ENCODE data around the gene RIMBP3C.

The RIMBP3C gene

DNA sequence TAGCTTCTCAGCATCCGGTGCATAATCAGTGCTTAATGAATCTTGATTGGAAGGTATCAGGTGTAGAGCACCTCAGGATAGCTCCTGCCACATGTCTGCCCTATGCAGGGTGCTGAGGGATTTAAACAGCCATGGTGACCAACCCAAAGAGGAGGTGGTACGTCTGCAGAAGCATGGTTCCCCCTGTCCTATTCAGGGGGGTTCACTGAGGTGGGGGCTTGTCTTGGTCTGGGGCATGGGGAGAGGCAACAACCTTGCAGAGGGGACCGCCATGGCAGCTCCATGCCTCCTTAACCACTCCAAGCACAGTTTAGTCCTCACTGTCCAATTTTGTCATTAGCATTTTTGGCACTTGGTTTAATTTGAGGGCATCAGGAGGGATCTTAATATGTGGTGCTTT, 41.2 kb upstream of the RIMBP3C start:
- no peak for DNase-seq
- in situ Hi-C loops (cut with HindIII; ENCODE audit: low pct_ligation_motif_present, low sequenced_read_pairs): no loop called here
- Histone ChIP-seq H3K27me3 (replicated peaks) (no peaks in the 10 kb centered on the region), H3K4me3 (ENCODE audit: low read depth, low read length) (no peak overlapping the region), H3K27ac (no peak overlapping the region), H3K36me3 (replicated peaks) (peaks cover 52% of the 10 kb centered on the region)
- TF ChIP-seq, protein P1, sequence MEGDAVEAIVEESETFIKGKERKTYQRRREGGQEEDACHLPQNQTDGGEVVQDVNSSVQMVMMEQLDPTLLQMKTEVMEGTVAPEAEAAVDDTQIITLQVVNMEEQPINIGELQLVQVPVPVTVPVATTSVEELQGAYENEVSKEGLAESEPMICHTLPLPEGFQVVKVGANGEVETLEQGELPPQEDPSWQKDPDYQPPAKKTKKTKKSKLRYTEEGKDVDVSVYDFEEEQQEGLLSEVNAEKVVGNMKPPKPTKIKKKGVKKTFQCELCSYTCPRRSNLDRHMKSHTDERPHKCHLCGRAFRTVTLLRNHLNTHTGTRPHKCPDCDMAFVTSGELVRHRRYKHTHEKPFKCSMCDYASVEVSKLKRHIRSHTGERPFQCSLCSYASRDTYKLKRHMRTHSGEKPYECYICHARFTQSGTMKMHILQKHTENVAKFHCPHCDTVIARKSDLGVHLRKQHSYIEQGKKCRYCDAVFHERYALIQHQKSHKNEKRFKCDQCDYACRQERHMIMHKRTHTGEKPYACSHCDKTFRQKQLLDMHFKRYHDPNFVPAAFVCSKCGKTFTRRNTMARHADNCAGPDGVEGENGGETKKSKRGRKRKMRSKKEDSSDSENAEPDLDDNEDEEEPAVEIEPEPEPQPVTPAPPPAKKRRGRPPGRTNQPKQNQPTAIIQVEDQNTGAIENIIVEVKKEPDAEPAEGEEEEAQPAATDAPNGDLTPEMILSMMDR (IDR thresholded peaks at IDR 0.05; ENCODE audit: low read depth, low read length, missing control alignments): no peak

DNA sequence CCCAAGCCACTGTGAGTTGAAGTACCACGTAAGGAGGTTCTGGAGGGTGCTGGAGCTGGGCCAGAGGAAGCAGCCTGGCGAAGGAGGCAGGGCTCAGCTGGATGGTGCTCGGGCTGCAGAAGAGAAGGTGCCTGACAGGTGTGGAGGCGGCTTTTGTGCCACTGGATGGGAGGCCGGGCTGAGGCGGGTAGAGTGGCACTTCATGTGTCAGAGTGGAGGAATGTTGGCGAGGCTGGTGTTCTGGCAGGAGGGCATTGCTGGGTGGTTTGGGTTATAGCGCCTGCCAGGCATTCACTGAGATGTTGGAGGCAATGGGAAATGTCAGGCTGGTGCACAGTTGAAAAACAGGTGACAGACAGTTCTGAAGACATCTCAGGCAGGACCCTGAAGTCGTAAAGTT, 40.4 kb upstream of the RIMBP3C start:
- no peak for DNase-seq
- no peaks in the 10 kb centered on the region for H3K27me3 ChIP-seq (replicated peaks)
- H3K4me3 ChIP-seq (ENCODE audit: low read depth, low read length): no peak overlapping the region
- in situ Hi-C loops (cut with HindIII; ENCODE audit: low pct_ligation_motif_present, low sequenced_read_pairs): no loop called here
- H3K27ac ChIP-seq: no peak overlapping the region
- peaks cover 51% of the 10 kb centered on the region for H3K36me3 ChIP-seq (replicated peaks)
- TF ChIP-seq, protein P1 (IDR thresholded peaks at IDR 0.05; ENCODE audit: low read depth, low read length, missing control alignments): no peak

DNA sequence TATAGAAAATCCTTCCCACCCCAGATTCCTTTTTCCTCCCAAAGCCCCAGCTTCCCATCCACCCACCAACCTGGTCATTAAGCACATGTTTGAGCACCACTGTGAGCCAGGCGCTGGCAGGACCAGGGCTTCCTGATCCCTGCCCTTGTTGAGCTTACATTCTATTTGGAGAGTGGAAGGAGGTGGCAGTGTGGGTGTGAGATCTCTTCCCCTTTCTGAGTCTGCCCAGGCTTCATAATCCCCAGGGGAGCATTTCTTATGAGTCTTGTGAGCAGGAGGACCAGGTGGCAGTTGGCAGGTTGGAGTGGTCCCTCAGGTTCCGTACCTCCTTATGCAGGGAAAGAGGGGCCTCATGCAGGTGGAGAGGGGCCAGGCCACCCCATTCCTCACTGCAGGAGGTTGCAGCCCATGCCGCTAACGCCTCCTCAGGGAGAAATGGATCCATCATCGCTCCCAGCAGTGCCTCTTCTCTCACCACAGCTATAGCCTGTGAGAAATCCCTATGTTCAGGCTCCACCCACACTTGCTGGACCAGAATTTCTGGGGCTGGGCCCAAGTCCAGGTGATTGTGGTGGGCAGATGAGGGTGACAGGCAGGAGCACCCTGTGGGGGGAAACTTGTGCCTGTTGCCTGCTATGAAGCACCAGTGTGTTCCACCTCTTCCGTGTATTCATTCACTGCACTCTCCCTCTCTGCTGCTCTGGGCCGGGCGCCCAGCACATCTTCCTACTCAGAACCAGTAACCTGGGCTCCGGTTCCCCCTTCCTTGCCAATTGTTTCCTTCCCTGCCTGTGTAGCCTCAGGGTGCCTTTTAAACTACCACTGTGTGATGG, 39.8 kb upstream of the RIMBP3C start:
- DNase-seq: no peak
- no peaks in the 10 kb centered on the region for H3K27me3 ChIP-seq (replicated peaks)
- TF ChIP-seq, protein P1 (IDR thresholded peaks at IDR 0.05; ENCODE audit: low read depth, low read length, missing control alignments): no peak
- no peak overlapping the region for H3K27ac ChIP-seq
- peaks cover 45% of the 10 kb centered on the region for H3K36me3 ChIP-seq (replicated peaks)
- in situ Hi-C loops (cut with HindIII; ENCODE audit: low pct_ligation_motif_present, low sequenced_read_pairs): no loop called here
- no peak overlapping the region for H3K4me3 ChIP-seq (ENCODE audit: low read depth, low read length)

DNA sequence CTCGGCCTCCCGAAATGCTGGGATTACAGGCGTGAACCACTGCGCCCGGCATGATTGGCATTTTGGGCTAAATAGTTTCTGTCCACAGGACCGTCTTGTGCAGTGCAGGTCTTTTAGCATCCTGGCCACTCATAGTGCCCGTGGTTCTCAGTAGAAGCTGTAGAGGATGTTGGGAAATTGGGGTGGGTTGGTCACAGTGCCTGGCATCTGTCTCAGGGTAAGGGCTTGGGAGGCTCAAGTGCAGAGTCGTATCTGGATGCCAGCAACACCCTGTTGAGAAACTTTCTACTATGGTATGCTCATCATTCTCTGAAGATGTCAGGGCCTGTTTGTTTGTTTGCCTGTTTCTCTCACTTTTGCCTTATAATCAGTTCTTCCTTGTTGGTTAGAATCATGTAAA, 38.1 kb upstream of the RIMBP3C start:
- in situ Hi-C loops (cut with HindIII; ENCODE audit: low pct_ligation_motif_present, low sequenced_read_pairs): no loop called here
- H3K4me3 ChIP-seq (ENCODE audit: low read depth, low read length): no peak overlapping the region
- no peak overlapping the region for H3K27ac ChIP-seq
- TF ChIP-seq, protein P1 (IDR thresholded peaks at IDR 0.05; ENCODE audit: low read depth, low read length, missing control alignments): no peak
- no peak for DNase-seq
- peaks cover 32% of the 10 kb centered on the region for H3K36me3 ChIP-seq (replicated peaks)
- H3K27me3 ChIP-seq (replicated peaks): no peaks in the 10 kb centered on the region

DNA sequence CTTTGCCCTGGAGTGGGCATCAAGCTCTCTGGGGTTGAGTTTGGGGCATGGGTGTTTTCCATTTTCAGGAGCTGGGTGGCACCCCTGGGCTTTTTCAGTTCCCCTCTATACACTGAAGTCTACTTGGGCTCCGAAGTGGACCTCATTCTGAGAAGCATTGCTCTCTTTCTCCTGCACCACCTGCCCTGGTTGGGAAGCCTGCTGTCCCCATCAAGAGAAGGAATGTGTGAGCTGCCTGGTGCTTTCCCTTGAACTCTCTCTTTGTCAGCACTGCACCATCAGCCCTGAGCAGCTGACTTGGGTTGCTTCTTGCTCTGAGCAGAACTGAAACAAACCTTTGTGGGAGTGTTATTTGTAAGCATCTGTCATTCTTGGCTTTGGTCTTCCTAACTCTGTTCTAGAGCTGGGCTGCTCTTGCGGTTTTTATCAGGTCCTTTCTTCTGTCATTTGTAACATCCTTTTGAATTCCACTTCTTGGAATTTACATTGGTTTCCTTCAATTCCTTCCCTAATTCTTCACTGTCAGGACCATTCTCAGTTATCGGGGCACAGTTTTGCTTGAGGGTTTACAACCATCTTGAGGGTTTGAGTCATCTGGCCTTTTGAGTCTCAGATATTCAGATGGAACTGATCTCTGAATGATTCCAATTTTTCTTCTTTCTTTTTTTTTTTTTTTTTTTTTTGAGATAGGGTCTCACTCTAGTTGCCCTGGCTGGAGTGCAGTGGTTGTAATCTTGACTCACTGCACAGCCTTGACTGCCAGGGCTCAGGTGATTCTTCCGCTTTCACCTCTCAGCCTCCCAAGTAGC, 36.7 kb upstream of the RIMBP3C start:
- H3K36me3 ChIP-seq (replicated peaks): peaks cover 18% of the 10 kb centered on the region
- in situ Hi-C loops (cut with HindIII; ENCODE audit: low pct_ligation_motif_present, low sequenced_read_pairs): no loop called here
- no peaks in the 10 kb centered on the region for H3K27me3 ChIP-seq (replicated peaks)
- no peak overlapping the region for H3K4me3 ChIP-seq (ENCODE audit: low read depth, low read length)
- no peak for DNase-seq
- TF ChIP-seq, protein P1 (IDR thresholded peaks at IDR 0.05; ENCODE audit: low read depth, low read length, missing control alignments): no peak
- peak overlapping the region; percentile 12 for H3K27ac ChIP-seq

Measured in brain microvascular endothelial cell (primary cell).